Neuronal stem cell (in vitro differentiated cells): ENCODE data around the gene SPRED3. TPM values are rescaled to one million over a fixed set of nuclear protein-coding genes. Genes with fewer than 3 reads are reported as not detected.
"Not testable (repeated sequence)": the region's sequence is repeated elsewhere in the genome, so short reads cannot be mapped to it uniquely, and the experiment has no call there.

Experiments used
- DNase-seq: peaks from one replicate; pipeline ENCODE4 v3.0.0-alpha.2; 2013; ENCODE audit warnings: low spot score
- H2AFZ ChIP-seq: one replicate; pipeline ENCODE4 v1.6.1; 2013; ENCODE audit warnings: mild to moderate bottlenecking, low read length, inconsistent platforms
- H2AK5ac ChIP-seq: 2 replicates; pipeline ENCODE4 v1.6.1; 2013; ENCODE audit warnings: low read depth, mild to moderate bottlenecking, inconsistent platforms, low read length, moderate library complexity, mixed read lengths
- H2BK120ac ChIP-seq: 2 replicates; pipeline ENCODE4 v1.6.1; 2013; ENCODE audit warnings: low read depth, mild to moderate bottlenecking, inconsistent platforms, low read length, moderate library complexity, mixed read lengths
- H2BK12ac ChIP-seq: one replicate; pipeline ENCODE4 v1.6.1; 2013; ENCODE audit warnings: low read length, inconsistent platforms
- H2BK15ac ChIP-seq: 2 replicates; pipeline ENCODE4 v1.6.1; 2013; ENCODE audit warnings: mild to moderate bottlenecking, low read length, inconsistent platforms, mixed read lengths
- H2BK5ac ChIP-seq: one replicate; pipeline ENCODE4 v1.6.1; 2013; ENCODE audit warnings: inconsistent platforms, mild to moderate bottlenecking, low read length, moderate library complexity
- H3K14ac ChIP-seq: one replicate; pipeline ENCODE4 v1.6.1; 2013; ENCODE audit warnings: low read length, inconsistent platforms
- H3K18ac ChIP-seq: 2 replicates; pipeline ENCODE4 v1.6.1; 2013; ENCODE audit warnings: low read length, inconsistent platforms
- H3K23ac ChIP-seq: 2 replicates; pipeline ENCODE4 v1.6.1; 2013; ENCODE audit warnings: low read depth, mild to moderate bottlenecking, mixed read lengths, low read length, inconsistent platforms; ENCODE audit not compliant: poor library complexity
- H3K27ac ChIP-seq: replicated peaks from 3 replicates; pipeline ENCODE4 v1.5.1; 2013; ENCODE audit warnings: low read length, inconsistent platforms
- H3K27me3 ChIP-seq, 3 experiments: 2 replicates each; pipeline ENCODE4 v1.6.1; 2013; ENCODE audit warnings: low read length in 3 of 3, mild to moderate bottlenecking in 2 of 3, inconsistent platforms in 1 of 3, low read depth in 1 of 3, mixed read lengths in 1 of 3, moderate library complexity in 1 of 3; ENCODE audit not compliant: control insufficient read depth in 3 of 3, insufficient read depth in 3 of 3
- H3K36me3 ChIP-seq, 2 donors: replicated peaks in 1 of 2; 2 replicates each; pipeline ENCODE4 v1.6.1; 2013; ENCODE audit warnings: low read length in 2 of 2; ENCODE audit not compliant: control insufficient read depth in 2 of 2, insufficient read depth in 2 of 2
- H3K4ac ChIP-seq: 2 replicates; pipeline ENCODE4 v1.6.1; 2013; ENCODE audit warnings: inconsistent platforms, mild to moderate bottlenecking, low read length, moderate library complexity
- H3K4me1 ChIP-seq, 2 donors: 1 replicate in 1 of 2; 2 replicates in 1 of 2; pipeline ENCODE4 v1.6.1; 2013; ENCODE audit warnings: low read length in 2 of 2, low read depth in 1 of 2; ENCODE audit not compliant: control insufficient read depth in 2 of 2, insufficient read depth in 1 of 2
- H3K4me2 ChIP-seq: one replicate; pipeline ENCODE4 v1.6.1; 2013; ENCODE audit warnings: mild to moderate bottlenecking, low read length, inconsistent platforms; ENCODE audit not compliant: insufficient read depth, poor library complexity, severe bottlenecking
- H3K4me3 ChIP-seq, 2 donors: 2 replicates each; pipeline ENCODE4 v1.5.1; 2013; ENCODE audit warnings: low read length in 2 of 2, mild to moderate bottlenecking in 2 of 2, inconsistent platforms in 1 of 2, moderate library complexity in 1 of 2
- H3K79me1 ChIP-seq: one replicate; pipeline ENCODE4 v1.6.1; 2013; ENCODE audit warnings: low read depth, mild to moderate bottlenecking, inconsistent platforms, low read length, moderate library complexity
- H3K9ac ChIP-seq: one replicate; pipeline ENCODE4 v1.6.1; 2013; ENCODE audit warnings: mild to moderate bottlenecking, low read depth, low read length, inconsistent platforms; ENCODE audit not compliant: poor library complexity
- H3K9me3 ChIP-seq, 2 donors: replicated peaks in 1 of 2; 2 replicates each; pipeline versions ENCODE3 to v1.6.1; 2013; ENCODE audit warnings: low read length in 2 of 2, mild to moderate bottlenecking in 2 of 2, inconsistent platforms in 1 of 2, low read depth in 1 of 2, mixed read lengths in 1 of 2, moderate library complexity in 1 of 2; ENCODE audit not compliant: control insufficient read depth in 2 of 2, insufficient read depth in 1 of 2
- H4K8ac ChIP-seq: one replicate; pipeline ENCODE4 v1.6.1; 2013; ENCODE audit warnings: low read depth, mild to moderate bottlenecking, inconsistent platforms, low read length, moderate library complexity
- H4K91ac ChIP-seq: one replicate; pipeline ENCODE4 v1.6.1; 2013; ENCODE audit warnings: low read length, low read depth, mild to moderate bottlenecking, inconsistent platforms; ENCODE audit not compliant: poor library complexity
- WGBS, 2 donors: extraction: QIAGEN DNeasy Blood & Tissue Kit; methylation state at CpG; one replicate each; pipeline ENCODE4 v1.1.7; 2013; ENCODE audit warnings: missing lambda C conversion rate in 2 of 2, mixed read lengths in 1 of 2; ENCODE audit not compliant: insufficient read length in 2 of 2, insufficient replicate concordance in 1 of 2; ENCODE audit errors: extremely low coverage in 2 of 2; 5-methylcytosine and 5-hydroxymethylcytosine counted together
- polyA plus RNA-seq, 2 experiments: library from polyadenylated mRNA; stranded (reverse); fragments of 200-250 nt; gene quantifications; one replicate each; pipeline ENCODE4 v1.2.3, GENCODE V29; 2013

SPRED3 gene, protein sequence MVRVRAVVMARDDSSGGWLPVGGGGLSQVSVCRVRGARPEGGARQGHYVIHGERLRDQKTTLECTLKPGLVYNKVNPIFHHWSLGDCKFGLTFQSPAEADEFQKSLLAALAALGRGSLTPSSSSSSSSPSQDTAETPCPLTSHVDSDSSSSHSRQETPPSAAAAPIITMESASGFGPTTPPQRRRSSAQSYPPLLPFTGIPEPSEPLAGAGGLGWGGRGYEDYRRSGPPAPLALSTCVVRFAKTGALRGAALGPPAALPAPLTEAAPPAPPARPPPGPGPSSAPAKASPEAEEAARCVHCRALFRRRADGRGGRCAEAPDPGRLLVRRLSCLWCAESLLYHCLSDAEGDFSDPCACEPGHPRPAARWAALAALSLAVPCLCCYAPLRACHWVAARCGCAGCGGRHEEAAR
- polyA plus RNA-seq (2013, experiment 1 of 2): 10.3 TPM
- 10.5 TPM for polyA plus RNA-seq (2013, experiment 2 of 2)

DNA sequence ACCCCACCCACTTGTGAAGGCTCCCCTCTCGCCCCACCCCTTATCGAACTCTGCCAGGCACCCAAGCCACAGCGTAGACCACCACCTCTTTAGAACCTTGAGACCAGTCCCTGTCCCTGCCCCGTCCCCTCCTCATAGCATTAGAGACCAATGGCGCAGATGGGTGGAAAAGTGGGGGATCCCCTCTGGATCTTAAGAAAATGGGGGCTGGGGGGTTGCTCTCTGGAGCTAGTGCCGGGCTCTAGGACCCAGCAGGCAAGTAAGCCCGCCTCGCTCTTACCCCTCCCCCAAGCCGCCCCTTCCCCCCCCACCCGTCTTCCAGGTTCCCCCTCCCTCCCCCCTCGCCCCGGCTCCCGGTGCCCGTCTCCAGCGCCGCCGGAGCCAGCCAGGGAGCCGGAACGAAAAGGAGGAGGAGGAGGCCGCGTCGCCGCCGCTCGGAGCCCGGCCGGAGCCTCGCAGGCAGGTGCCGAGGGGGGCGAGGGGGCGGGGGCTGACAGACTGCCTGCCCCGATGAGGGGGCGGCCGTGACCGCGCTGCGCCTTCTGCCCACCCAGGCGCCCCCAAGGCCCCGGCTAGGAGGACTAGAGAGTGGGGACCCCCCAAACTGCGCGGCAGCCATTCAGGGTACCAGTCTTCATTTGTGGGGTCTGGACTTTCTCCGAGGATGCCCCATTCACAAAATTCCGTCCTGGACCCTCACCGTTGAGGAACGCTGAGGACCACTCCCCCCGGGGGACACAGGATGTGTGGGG, at the start of gene SPRED3:
SPRED3 (plus strand) TSS at position 349 of the 752 bp plus-strand sequence. CDS start 1,606 bp downstream, outside the sequence.
- Histone ChIP-seq H3K27me3 (no peaks in the 10 kb centered on the region), H2BK120ac (peak within 1 kb of the TSS; percentile 88), H3K4me1 (peaks cover 8 to 10% of the 10 kb centered on the region in 2 donors), H4K91ac (no peak within 1 kb of the TSS), H2BK12ac (no peak within 1 kb of the TSS), H2BK5ac (peak within 1 kb of the TSS; percentile 79), H3K9ac (peak within 1 kb of the TSS; percentile 96), H3K23ac (no peak within 1 kb of the TSS), H3K36me3 (peaks cover 14 to 52% of the 10 kb centered on the region in 2 donors), H2AFZ (peak within 1 kb of the TSS; percentile 95), H4K8ac (no peak within 1 kb of the TSS), H3K27ac (peak within 1 kb of the TSS; percentile 91), H3K18ac (peak within 1 kb of the TSS; percentile 98), H3K4ac (no peak within 1 kb of the TSS), H3K9me3 (no peaks in the 10 kb centered on the region), H3K4me2 (peak within 1 kb of the TSS; percentile 93), H2AK5ac (peak within 1 kb of the TSS; percentile 91), H3K14ac (peak within 1 kb of the TSS; percentile 67), H3K79me1 (peaks cover 5% of the 10 kb centered on the region), H2BK15ac (peak within 1 kb of the TSS; percentile 53), H3K4me3 (peak within 1 kb of the TSS; percentile 82 to 91)
- DNase-seq: no peak
- WGBS, 2 donors: no CpG with 5 or more reads among the region's 46 CpGs

DNA sequence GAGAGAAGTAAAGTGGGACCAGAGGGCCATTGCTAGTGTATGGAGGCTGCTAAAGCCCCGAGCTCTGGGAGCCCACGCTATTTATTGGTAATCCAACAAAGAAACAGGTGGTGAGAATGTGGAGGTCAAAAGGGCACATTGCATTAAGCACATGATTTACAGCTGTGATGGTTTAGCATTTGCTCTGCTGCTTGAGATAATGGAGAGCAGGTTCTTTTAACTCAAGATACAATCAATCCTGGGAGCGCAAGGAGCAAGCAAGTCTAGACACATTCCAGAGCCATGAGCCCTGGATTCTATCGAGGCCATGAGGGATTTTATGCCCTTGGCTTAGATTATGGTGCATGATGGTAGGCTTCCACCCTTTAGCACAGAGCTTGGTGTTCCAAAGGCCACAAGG, 49.5 kb upstream of the SPRED3 start:
- not testable (repeated sequence) for H3K4me3 ChIP-seq, H3K4ac ChIP-seq, H3K23ac ChIP-seq, H3K18ac ChIP-seq, H3K14ac ChIP-seq, H3K4me2 ChIP-seq, H3K9ac ChIP-seq, H3K79me1 ChIP-seq, H2BK120ac ChIP-seq, H2BK12ac ChIP-seq, H4K91ac ChIP-seq, H3K36me3 ChIP-seq, H2AK5ac ChIP-seq, H3K9me3 ChIP-seq, H4K8ac ChIP-seq, H2BK15ac ChIP-seq, DNase-seq, H3K27me3 ChIP-seq, H2BK5ac ChIP-seq, H2AFZ ChIP-seq
- WGBS, 2 donors: no CpG with 5 or more reads among the region's 4 CpGs
- peaks cover 9 to 11% of the 10 kb centered on the region in 2 donors for H3K4me1 ChIP-seq
- H3K27ac ChIP-seq: peak overlapping the region; percentile 66

DNA sequence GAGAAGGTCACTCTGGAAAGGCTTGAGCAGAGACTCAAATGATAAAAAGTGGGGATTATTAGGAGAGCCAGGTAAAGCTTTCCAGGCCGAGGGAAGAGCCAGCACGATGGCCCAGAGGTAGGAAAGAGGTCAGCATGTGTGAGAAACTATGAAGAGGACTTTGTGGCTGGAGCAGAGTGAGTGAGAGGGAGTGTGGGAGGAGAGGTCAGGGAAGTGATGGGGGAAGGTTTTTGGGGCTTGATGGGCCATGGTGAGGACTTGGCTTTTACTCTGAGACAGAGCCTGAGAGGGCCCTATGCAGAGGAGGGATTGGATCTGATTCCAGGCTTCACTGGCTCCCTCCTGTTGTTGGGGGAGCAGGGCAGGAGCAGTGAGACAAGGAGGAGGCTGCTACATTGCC, 47.6 kb upstream of the SPRED3 start:
- Histone ChIP-seq H3K36me3 (no peaks in the 10 kb centered on the region), H3K9ac (no peak overlapping the region), H4K91ac (no peak overlapping the region), H3K27ac (no peak overlapping the region), H2AK5ac (no peak overlapping the region), H4K8ac (no peak overlapping the region), H3K14ac (no peak overlapping the region), H3K4me1 (peaks cover 9 to 11% of the 10 kb centered on the region in 2 donors), H3K27me3 (no peaks in the 10 kb centered on the region), H3K4me3 (no peak overlapping the region), H3K23ac (no peak overlapping the region), H2AFZ (no peak overlapping the region), H2BK120ac (no peak overlapping the region), H3K4ac (no peak overlapping the region), H2BK15ac (no peak overlapping the region), H2BK5ac (no peak overlapping the region), H3K18ac (peak overlapping the region; percentile 79), H2BK12ac (no peak overlapping the region), H3K4me2 (no peak overlapping the region), H3K9me3 (peaks cover 0 to 3% of the 10 kb centered on the region in 2 donors), H3K79me1 (no peaks in the 10 kb centered on the region)
- WGBS, 2 donors: no CpG with 5 or more reads among the region's 2 CpGs
- DNase-seq: no peak

DNA sequence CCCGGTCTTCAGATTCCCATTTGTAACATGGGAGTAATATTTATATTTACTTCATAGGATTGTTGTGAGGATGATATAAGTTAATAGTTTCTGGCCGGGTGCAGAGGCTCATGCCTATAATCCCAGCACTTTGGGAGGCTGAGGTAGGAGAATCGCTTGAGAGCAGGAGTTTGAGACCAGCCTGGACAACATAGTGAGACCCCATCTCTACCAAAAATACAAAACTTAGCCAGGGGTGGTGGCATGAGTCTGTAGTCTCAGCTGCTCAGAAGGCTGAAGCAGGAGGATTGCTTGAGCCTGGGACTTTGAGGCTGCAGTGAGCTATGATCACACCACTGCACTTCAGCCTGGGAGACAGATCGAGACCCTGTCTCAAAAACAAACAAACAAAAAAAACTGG, 41.7 kb upstream of the SPRED3 start:
- no peak for DNase-seq
- H3K4me1 ChIP-seq: no peaks in the 10 kb centered on the region
- H3K14ac ChIP-seq: no peak overlapping the region
- H4K91ac ChIP-seq: no peak overlapping the region
- H3K18ac ChIP-seq: no peak overlapping the region
- H3K23ac ChIP-seq: no peak overlapping the region
- H2BK15ac ChIP-seq: no peak overlapping the region
- no peak overlapping the region for H2BK120ac ChIP-seq
- no peak overlapping the region for H3K4me2 ChIP-seq
- WGBS, 2 donors: no CpG with 5 or more reads among the region's 4 CpGs
- H2BK5ac ChIP-seq: no peak overlapping the region
- no peak overlapping the region for H4K8ac ChIP-seq
- H2AK5ac ChIP-seq: no peak overlapping the region
- H3K4me3 ChIP-seq: no peak overlapping the region
- H2AFZ ChIP-seq: no peak overlapping the region
- no peak overlapping the region for H2BK12ac ChIP-seq
- no peaks in the 10 kb centered on the region for H3K79me1 ChIP-seq
- H3K4ac ChIP-seq: no peak overlapping the region
- no peaks in the 10 kb centered on the region for H3K27me3 ChIP-seq
- no peak overlapping the region for H3K9ac ChIP-seq
- no peaks in the 10 kb centered on the region for H3K36me3 ChIP-seq
- no peaks in the 10 kb centered on the region for H3K9me3 ChIP-seq
- H3K27ac ChIP-seq: no peak overlapping the region
